ENCODE measurements around the gene ZNF768.
"Not testable (repeated sequence)": the region's sequence is repeated elsewhere in the genome, so short reads cannot be mapped to it uniquely, and the experiment has no call there.

Gene ZNF768

GRCh38 chr16:30533146-30533522 lies 6.8 kb upstream of the ZNF768 start:
- no peak for DNase-seq (ENCODE audit: low spot score)

GRCh38 chr16:30532285-30533145 lies 6.1 kb upstream of the ZNF768 start:
- DNase-seq (ENCODE audit: low spot score), result no peak

- no peak for DNase-seq (ENCODE audit: low spot score)
Observed at GRCh38 chr16:30530163-30531037, 4.0 kb upstream of the ZNF768 start.

GRCh38 chr16:30528799-30529457 lies 2.6 kb upstream of the ZNF768 start:
- no peak for DNase-seq (ENCODE audit: low spot score)

- peak; percentile 82 for DNase-seq (ENCODE audit: low spot score)
Observed at GRCh38 chr16:30527635-30528178, 1.3 kb upstream of the ZNF768 start.

- DNase-seq (ENCODE audit: low spot score), result peak; percentile 95
Observed at GRCh38 chr16:30526823-30527634, 663 bp upstream of the ZNF768 start.

- no peak for DNase-seq (ENCODE audit: low spot score)
Observed at GRCh38 chr16:30525844-30526136, 576 bp downstream of the ZNF768 start.

GRCh38 chr16:30524575-30525568 lies 1.5 kb downstream of the ZNF768 start:
- no peak for DNase-seq (ENCODE audit: low spot score)

GRCh38 chr16:30523768-30524574 lies 2.4 kb downstream of the ZNF768 start:
- DNase-seq (ENCODE audit: low spot score), result no peak

- not testable (repeated sequence) for DNase-seq (ENCODE audit: low spot score)
Observed at GRCh38 chr16:30522702-30523463, 3.5 kb downstream of the ZNF768 start.

- no peak for DNase-seq (ENCODE audit: low spot score)
Observed at GRCh38 chr16:30521873-30522641, 4.3 kb downstream of the ZNF768 start.

- no peak for DNase-seq (ENCODE audit: low spot score)
Observed at GRCh38 chr16:30521476-30521872, 4.9 kb downstream of the ZNF768 start.

GRCh38 chr16:30519120-30520049 lies 7.0 kb downstream of the ZNF768 start:
- DNase-seq (ENCODE audit: low spot score), result no peak

- no peak for DNase-seq (ENCODE audit: low spot score)
Observed at GRCh38 chr16:30518552-30518951, 7.8 kb downstream of the ZNF768 start.

GRCh38 chr16:30515275-30515674 lies 11.1 kb downstream of the ZNF768 start:
- DNase-seq (ENCODE audit: low spot score), result no peak

GRCh38 chr16:30511509-30511908 lies 14.9 kb downstream of the ZNF768 start:
- no peak for DNase-seq (ENCODE audit: low spot score)

Measured in germinal center (tissue), 1 donor.